Measurements from ENCODE around the gene SPDEF. TPM values are rescaled to one million over a fixed set of nuclear protein-coding genes. Genes with fewer than 3 reads are reported as not detected.
A peak's percentile ranks its signal among the peaks of the same experiment; 100 is the strongest.

The SPDEF gene
- total RNA-seq, 2 donors from 2014 or later: 0.80 TPM; not detected in 1

GRCh38 chr6:34527751-34528670, 28.1 kb downstream of the SPDEF start:
- Mint-ChIP-seq H3K36me3 (no peaks in the 10 kb centered on the region), H3K27ac (no peak overlapping the region), H3K9me3 (no peaks in the 10 kb centered on the region)
- DNase-seq (ENCODE audit: low spot score in 2 of 2): no peak
- no peak for ATAC-seq

GRCh38 chr6:34526992-34527728, 29.0 kb downstream of the SPDEF start:
- no peaks in the 10 kb centered on the region for H3K9me3 Mint-ChIP-seq
- no peaks in the 10 kb centered on the region for H3K36me3 Mint-ChIP-seq
- H3K27ac Mint-ChIP-seq: no peak overlapping the region
- ATAC-seq (peak; percentile 96 to 98), DNase-seq (ENCODE audit: low spot score in 2 of 2) (peak; percentile 91 to 95)

DNA sequence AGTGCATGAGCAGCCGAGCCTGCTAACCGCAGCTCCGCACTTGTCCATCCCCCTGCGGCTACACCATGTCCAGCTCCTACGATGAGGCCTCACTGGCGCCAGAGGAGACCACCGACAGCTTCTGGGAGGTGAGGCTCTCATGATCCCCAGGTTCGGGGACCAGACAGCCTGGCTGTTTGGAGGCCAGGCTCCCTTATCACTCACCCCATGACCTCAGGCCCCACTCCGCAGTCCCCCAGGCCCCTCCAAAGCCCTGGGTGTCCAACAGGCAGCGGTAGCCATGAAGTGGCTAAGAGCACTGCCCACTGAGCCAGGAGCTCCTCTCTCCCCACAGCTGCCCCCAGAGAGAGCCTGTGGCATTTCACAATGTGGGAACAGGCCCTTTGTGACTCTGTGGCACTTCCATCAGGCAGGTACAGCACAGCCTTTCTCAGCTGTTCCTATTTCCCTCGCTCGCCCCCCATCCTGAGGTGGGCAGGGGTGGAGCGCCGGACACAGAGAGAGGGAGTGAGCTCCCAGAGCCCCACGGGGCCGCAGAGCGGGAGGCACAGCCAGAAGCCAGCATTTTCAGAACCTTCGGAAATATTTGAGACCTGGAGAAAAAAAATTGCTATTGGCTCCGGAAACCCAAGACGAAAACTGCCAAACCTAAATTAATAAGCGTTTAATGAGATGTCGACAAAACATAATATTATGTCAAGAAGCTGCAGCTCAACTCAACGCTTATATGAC, 29.7 kb downstream of the SPDEF start:
- ATAC-seq: no peak
- Mint-ChIP-seq H3K36me3 (no peaks in the 10 kb centered on the region), H3K9me3 (no peaks in the 10 kb centered on the region), H3K27ac (no peak overlapping the region)
- DNase-seq (ENCODE audit: low spot score in 2 of 2): no peak

DNA sequence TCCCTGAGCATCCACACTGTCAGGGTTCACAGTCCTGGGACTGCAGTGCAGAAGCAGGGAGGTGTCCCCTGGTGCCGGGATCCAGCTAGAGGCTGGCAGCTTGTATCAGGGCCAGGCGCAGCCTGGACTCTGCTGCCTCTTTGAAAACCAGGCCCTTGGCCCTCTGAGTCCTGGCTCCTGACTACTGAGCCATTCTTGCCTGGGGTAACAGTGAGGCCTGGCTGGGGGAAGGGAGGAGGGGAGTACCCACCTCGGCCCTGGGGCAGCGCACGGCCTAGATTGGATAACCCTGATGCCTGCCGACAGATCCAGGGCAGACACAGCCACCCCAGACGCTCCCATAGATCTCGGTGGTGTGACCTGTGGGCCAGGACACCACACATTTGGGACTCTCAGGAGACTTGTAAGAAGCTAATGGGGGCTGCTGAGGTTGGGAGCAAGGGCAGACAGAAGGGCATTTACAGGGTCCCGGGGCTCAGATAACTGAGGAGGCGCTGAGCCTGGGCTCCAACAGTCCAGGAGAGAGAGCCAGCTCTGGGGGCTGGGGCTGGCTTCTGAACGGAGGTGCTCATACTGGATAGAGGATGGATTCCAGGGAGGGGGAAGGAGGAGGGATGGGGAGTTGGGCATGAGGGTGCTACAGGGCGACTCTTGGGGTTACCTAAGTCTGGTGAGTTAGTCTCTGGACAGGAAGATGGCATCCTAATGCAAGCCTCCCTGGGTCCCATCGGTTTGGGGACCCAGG, 30.5 kb downstream of the SPDEF start:
- ATAC-seq (no peak), DNase-seq (ENCODE audit: low spot score in 2 of 2) (no peak)
- H3K27ac Mint-ChIP-seq: peak overlapping the region in 1 of 2 donors; percentile 68
- H3K36me3 Mint-ChIP-seq: no peaks in the 10 kb centered on the region
- H3K9me3 Mint-ChIP-seq: no peaks in the 10 kb centered on the region

DNA sequence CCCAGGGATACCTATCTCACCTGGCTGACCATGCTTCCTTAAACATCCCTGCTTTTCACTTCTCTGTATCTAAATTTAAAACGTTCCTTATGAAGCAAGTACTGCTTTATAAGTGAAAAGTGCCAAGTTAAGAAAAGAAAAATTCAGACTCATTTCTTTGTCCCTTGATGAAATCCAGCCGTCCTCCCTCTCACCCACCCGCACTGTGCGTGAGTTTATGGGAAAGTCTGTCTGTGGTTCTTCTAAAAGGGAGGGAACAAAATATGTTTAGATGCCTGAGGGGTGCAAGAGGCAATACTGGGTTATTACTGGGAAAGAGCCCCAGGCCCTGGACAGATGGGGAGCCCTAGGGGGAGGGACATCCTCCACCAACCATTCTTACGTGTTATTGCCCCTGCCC, 31.2 kb downstream of the SPDEF start:
- Mint-ChIP-seq H3K27ac (no peak overlapping the region), H3K36me3 (no peaks in the 10 kb centered on the region), H3K9me3 (no peaks in the 10 kb centered on the region)
- DNase-seq (ENCODE audit: low spot score in 2 of 2) (no peak), ATAC-seq (no peak)

DNA sequence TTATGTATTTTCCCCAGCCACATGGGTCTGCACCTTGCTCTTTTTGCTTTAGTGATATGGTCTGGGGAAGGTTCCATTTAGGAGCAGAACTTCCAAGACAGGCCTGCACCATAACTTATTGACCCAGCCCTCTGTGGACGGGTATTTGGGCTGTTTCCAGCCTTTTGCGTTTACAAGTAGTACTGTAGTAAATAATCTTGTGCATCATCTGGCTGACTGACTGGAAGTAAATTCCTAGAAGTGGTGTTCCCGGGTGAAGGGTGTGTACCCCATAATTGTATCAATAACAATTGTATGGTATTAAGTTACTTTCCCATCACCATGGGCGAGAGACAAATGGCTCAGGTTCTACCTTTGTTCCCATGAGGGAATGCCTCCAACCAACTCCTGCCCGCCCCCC, 31.6 kb downstream of the SPDEF start:
- no peak for DNase-seq (ENCODE audit: low spot score in 2 of 2)
- H3K27ac Mint-ChIP-seq: no peak overlapping the region
- H3K9me3 Mint-ChIP-seq: no peaks in the 10 kb centered on the region
- ATAC-seq: no peak
- no peaks in the 10 kb centered on the region for H3K36me3 Mint-ChIP-seq

- ATAC-seq (no peak), DNase-seq (ENCODE audit: low spot score in 2 of 2) (no peak)
- Mint-ChIP-seq H3K9me3 (no peaks in the 10 kb centered on the region), H3K36me3 (no peaks in the 10 kb centered on the region), H3K27ac (no peak overlapping the region)
These were observed 32.5 kb downstream of the SPDEF start for GRCh38 chr6:34523441-34524206.

GRCh38 chr6:34522761-34523160, 33.4 kb downstream of the SPDEF start:
- H3K36me3 Mint-ChIP-seq: no peaks in the 10 kb centered on the region
- DNase-seq (ENCODE audit: low spot score in 2 of 2): no peak
- ATAC-seq: no peak
- H3K9me3 Mint-ChIP-seq: no peaks in the 10 kb centered on the region
- H3K27ac Mint-ChIP-seq: no peak overlapping the region

- no peak overlapping the region for H3K27ac Mint-ChIP-seq
- H3K9me3 Mint-ChIP-seq: no peaks in the 10 kb centered on the region
- ATAC-seq: no peak
These were observed 34.5 kb downstream of the SPDEF start for GRCh38 chr6:34521463-34522285.

DNA sequence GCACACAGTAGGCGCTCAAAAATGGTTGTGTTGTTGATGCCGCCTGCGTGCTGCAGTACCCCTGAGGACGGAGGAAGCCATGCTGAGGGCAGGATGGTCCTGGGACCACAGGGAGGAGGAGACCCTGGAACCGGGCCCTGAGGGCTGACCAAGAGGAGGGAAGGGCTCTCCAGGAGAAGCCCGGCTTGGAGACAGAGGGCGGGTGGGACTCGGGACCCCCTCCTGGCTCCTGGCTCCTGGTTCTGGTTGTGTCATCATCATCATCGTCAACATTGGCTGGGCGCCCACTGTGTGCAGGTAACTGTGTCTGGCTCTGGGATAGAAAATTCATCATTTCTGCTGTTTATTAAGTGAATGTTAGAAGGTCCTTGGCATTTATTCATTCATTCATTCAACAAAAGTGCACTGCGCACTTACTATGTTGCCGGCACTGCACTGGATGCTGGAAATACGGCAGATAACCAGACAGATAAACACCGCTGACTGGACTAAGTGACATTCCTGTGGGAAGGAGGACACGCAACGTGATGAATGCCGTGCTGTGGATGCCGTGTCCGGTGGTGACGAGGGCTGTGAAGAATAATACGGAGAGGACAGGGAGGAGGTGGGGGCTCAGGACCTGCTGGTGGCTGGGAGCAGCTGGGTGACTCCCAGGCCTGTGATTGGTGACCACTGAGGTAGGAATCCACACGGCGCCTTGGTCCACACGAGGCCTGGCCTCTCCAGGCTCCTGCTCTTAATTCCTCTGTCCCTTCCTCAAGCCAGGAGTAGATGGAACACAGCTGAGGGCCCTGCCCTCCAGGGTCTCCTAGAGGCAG, 35.3 kb downstream of the SPDEF start:
- DNase-seq (ENCODE audit: low spot score in 2 of 2) (no peak), ATAC-seq (no peak)
- H3K9me3 Mint-ChIP-seq: no peaks in the 10 kb centered on the region
- H3K36me3 Mint-ChIP-seq: no peaks in the 10 kb centered on the region
- H3K27ac Mint-ChIP-seq: no peak overlapping the region

More at GRCh38 chr6:34521463-34522285, 34.5 kb downstream of the SPDEF start:
- no peak for DNase-seq (ENCODE audit: low spot score in 2 of 2)
- H3K36me3 Mint-ChIP-seq: no peaks in the 10 kb centered on the region

DNA sequence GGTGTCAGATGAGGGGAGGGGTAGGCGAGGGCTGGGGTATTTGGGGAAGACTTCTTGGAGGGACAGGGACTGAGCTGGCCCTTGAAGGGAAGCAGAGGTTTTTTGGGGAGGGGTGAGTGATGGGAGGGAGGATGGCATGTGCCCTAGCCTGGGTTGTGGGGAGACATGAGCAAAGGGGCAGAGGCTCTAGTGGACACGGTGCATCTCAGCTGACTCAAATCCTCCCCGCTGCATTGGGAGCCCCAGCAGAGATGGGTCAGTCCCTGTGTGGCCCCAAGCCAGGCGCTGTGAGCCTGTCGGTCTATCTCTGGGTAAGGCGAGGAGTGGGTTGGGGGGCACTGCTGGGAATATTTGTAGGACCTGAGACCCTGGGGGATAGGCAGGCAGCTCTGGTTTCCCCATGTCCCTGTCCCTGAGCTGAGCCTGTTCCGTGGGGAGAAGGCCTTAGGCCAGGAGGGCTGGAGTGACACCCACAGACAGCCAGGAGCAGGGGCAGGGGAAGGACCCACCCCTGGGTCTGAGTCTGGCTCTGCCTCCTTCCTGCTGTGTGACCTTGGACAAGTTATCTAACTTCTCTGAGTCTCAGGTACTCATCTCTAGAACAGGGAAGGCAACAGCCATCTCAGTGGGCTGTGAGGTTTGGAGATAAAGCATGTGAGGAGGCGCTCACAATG, 36.0 kb downstream of the SPDEF start:
- Mint-ChIP-seq H3K9me3 (no peaks in the 10 kb centered on the region), H3K27ac (no peak overlapping the region), H3K36me3 (no peaks in the 10 kb centered on the region)
- ATAC-seq: no peak
- no peak for DNase-seq (ENCODE audit: low spot score in 2 of 2)

GRCh38 chr6:34518669-34519365, 37.3 kb downstream of the SPDEF start:
- ATAC-seq (no peak), DNase-seq (ENCODE audit: low spot score in 2 of 2) (no peak)
- Mint-ChIP-seq H3K36me3 (no peaks in the 10 kb centered on the region), H3K9me3 (no peaks in the 10 kb centered on the region), H3K27ac (peak overlapping the region in 1 of 2 donors; percentile 75)

DNA sequence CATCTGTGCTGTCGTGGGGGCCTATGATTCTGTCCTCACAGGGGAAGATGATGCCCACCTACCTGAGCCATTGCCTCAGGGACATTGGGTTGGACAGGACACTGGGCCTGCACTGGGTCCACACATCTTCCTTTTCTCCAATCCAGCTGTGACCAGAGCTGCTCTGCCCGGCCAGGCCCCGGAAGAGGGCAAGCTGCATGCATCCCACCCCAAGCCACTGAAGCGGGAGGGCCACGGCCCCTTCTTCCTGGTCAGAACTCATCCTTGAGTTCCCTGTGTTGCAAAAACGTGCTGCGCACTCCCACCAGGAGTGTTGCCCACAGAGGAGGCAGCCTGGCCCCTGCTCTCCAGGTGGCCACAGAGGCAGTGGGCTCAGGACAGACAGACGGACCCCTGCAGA, 38.2 kb downstream of the SPDEF start:
- Mint-ChIP-seq H3K27ac (peak overlapping the region in 1 of 2 donors; percentile 83), H3K36me3 (no peaks in the 10 kb centered on the region), H3K9me3 (no peaks in the 10 kb centered on the region)
- ATAC-seq (no peak), DNase-seq (ENCODE audit: low spot score in 2 of 2) (no peak)

All from activated naive CD4-positive, alpha-beta T cell treated with anti-CD3 and anti-CD28 coated beads, Interleukin-2, amount 50 U/mL, for 72 hours (primary cell).